HCT116 (cell line): Measurements from ENCODE around the gene COMMD1. TPM values are rescaled to one million over a fixed set of nuclear protein-coding genes. Genes with fewer than 3 reads are reported as not detected.
"Not testable (repeated sequence)": the region's sequence is repeated elsewhere in the genome, so short reads cannot be mapped to it uniquely, and the experiment has no call there.

Source experiments
- ATAC-seq: fragments of 200-7000 bp; cut with Tn5 transposase; 2 replicates; pipeline ENCODE4 v1.9.1; 2020; ENCODE audit warnings: mild to moderate bottlenecking, moderate library complexity
- BruUV-seq: library from RNA; stranded (reverse); fragments of 400-500 nt; replicated peaks from 2 replicates; lab custom pipeline; 2021; lab: Mats Ljungman, UMichigan
- CTCF ChIA-PET: fragments of 300-600 bp; sonication (Branson Sonifier 250); formaldehyde crosslinking; loops from one replicate; lab custom pipeline; 2021; ENCODE audit warnings: antibody characterized with exemption; lab: Charles Lee
- POLR2A ChIA-PET: fragments of 300-600, 350-600 bp; sonication (Branson Sonifier 250); formaldehyde crosslinking; loops from one replicate; lab custom pipeline; 2021; ENCODE audit warnings: antibody characterized with exemption; lab: Charles Lee
- RAD21 ChIA-PET, 2 experiments: fragments of 300-600 bp; sonication (Branson Sonifier 250); formaldehyde crosslinking; loops; one replicate each; lab custom pipeline; 2023; ENCODE audit warnings: low total read pairs in 2 of 2; ENCODE audit not compliant: uncharacterized antibody in 2 of 2, unreplicated experiment in 2 of 2, low non-redundant PET in 1 of 2; lab: Charles Lee
- DNase-seq: peaks from one replicate; pipeline ENCODE4 v3.0.0-alpha.2; 2010; ENCODE audit warnings: low read depth, low spot score
- H2AFZ ChIP-seq: fragments of 200-600 bp; shearing (Covaris generic), sonication (generic); 2 replicates; pipeline ENCODE4 v1.6.1; 2017; ENCODE audit warnings: low read depth, mixed run types, mixed read lengths, antibody characterized with exemption, low read length; ENCODE audit not compliant: poor library complexity, severe bottlenecking
- H3K27ac ChIP-seq: 2 replicates; pipeline ENCODE4 v1.5.1; 2012; ENCODE audit warnings: low read depth, low read length
- H3K27me3 ChIP-seq: fragments of 200-600 bp; sonication (generic); 2 replicates; pipeline ENCODE4 v1.6.1; 2016; ENCODE audit warnings: mixed run types, low read length, mixed read lengths; ENCODE audit not compliant: insufficient read depth
- H3K36me3 ChIP-seq, 2 experiments: fragments of 200-500 bp in 1 of 2; fragments of 200-600 bp in 1 of 2; sonication (Bioruptor generic) in 1 of 2; sonication (generic) in 1 of 2; 2 replicates each; pipeline versions ENCODE4 v1.5.1 to v1.6.1; 2014 to 2016; ENCODE audit warnings: low read length in 2 of 2, inconsistent platforms in 1 of 2, mixed read lengths in 1 of 2, mixed run types in 1 of 2; ENCODE audit not compliant: insufficient read depth in 2 of 2, control insufficient read depth in 1 of 2
- H3K4me1 ChIP-seq, 2 experiments: fragments of 200-600 bp in 1 of 2; sonication (generic) in 1 of 2; 2 replicates each; pipeline versions ENCODE4 v1.5.1 to v1.6.1; 2012 to 2017; ENCODE audit warnings: low read length in 2 of 2, inconsistent platforms in 1 of 2, mild to moderate bottlenecking in 1 of 2, mixed read lengths in 1 of 2, mixed run types in 1 of 2, moderate library complexity in 1 of 2; ENCODE audit not compliant: insufficient read depth in 2 of 2, control insufficient read depth in 1 of 2
- H3K4me2 ChIP-seq: fragments of 200-600 bp; sonication (generic); 2 replicates; pipeline ENCODE4 v1.6.1; 2017; ENCODE audit warnings: mixed run types, low read length, mixed read lengths
- H3K4me3 ChIP-seq, 2 experiments: fragments of 200-600 bp in 1 of 2; sonication (generic) in 1 of 2; replicated peaks in 1 of 2; 2 replicates each; pipeline ENCODE4 v1.5.1; 2011 to 2016; ENCODE audit warnings: low read length in 2 of 2, control low read depth in 1 of 2, low read depth in 1 of 2, mild to moderate bottlenecking in 1 of 2, mixed read lengths in 1 of 2, mixed run types in 1 of 2
- H3K79me2 ChIP-seq: fragments of 200-600 bp; sonication (generic); 2 replicates; pipeline ENCODE4 v1.6.1; 2017; ENCODE audit warnings: mild to moderate bottlenecking, mixed run types, low read length, moderate library complexity, mixed read lengths; ENCODE audit not compliant: insufficient read depth
- H3K9ac ChIP-seq: fragments of 200-600 bp; sonication (generic); 2 replicates; pipeline ENCODE4 v1.6.1; 2016; ENCODE audit warnings: low read length, mixed read lengths
- H3K9me2 ChIP-seq: fragments of 200-600 bp; sonication (generic), shearing (Covaris generic); 2 replicates; pipeline ENCODE4 v1.6.1; 2017; ENCODE audit warnings: mixed run types, mild to moderate bottlenecking, moderate library complexity; ENCODE audit not compliant: insufficient read depth
- H3K9me3 ChIP-seq, 2 experiments: fragments of 200-500 bp in 1 of 2; fragments of 200-600 bp in 1 of 2; sonication (Bioruptor generic) in 1 of 2; sonication (generic) in 1 of 2; 2 replicates each; pipeline ENCODE4 v1.6.1; 2014 to 2017; ENCODE audit warnings: low read length in 2 of 2, mixed read lengths in 2 of 2, inconsistent platforms in 1 of 2, low read depth in 1 of 2, mild to moderate bottlenecking in 1 of 2, mixed run types in 1 of 2, moderate library complexity in 1 of 2; ENCODE audit not compliant: control insufficient read depth in 1 of 2, insufficient read depth in 1 of 2
- H4K20me1 ChIP-seq: fragments of 200-600 bp; sonication (generic), shearing (Covaris generic); 2 replicates; pipeline ENCODE4 v1.6.1; 2017; ENCODE audit warnings: mixed run types, mild to moderate bottlenecking, moderate library complexity; ENCODE audit not compliant: insufficient read depth
- CBX3 ChIP-seq: IDR thresholded peaks from 2 replicates; pipeline ENCODE4 v1.6.1; 2012; ENCODE audit warnings: low read depth
- CEBPB ChIP-seq: IDR thresholded peaks from 2 replicates; pipeline ENCODE4 v1.6.1; 2012; ENCODE audit warnings: low read depth
- EGR1 ChIP-seq: IDR thresholded peaks from 2 replicates; pipeline ENCODE4 v1.6.1; 2012; ENCODE audit warnings: low read depth
- ELF1 ChIP-seq: IDR thresholded peaks from 2 replicates; pipeline ENCODE4 v1.6.1; 2012; ENCODE audit warnings: low read depth, borderline replicate concordance
- EZH2 ChIP-seq: fragments of 200-600 bp; sonication (generic); IDR thresholded peaks from 2 replicates; pipeline ENCODE4 v1.6.1; 2017; ENCODE audit warnings: antibody characterized with exemption, mixed run types
- FOSL1 ChIP-seq: IDR thresholded peaks from 2 replicates; pipeline ENCODE4 v1.6.1; 2012; ENCODE audit warnings: low read depth
- JUND ChIP-seq: IDR thresholded peaks from 2 replicates; pipeline ENCODE4 v1.6.1; 2012
- RAD21 ChIP-seq: IDR thresholded peaks from 2 replicates; pipeline ENCODE4 v1.6.1; 2012; ENCODE audit warnings: low read depth, mild to moderate bottlenecking
- TCF7L2 ChIP-seq: IDR thresholded peaks from 2 replicates; pipeline ENCODE4 v1.7.0; 2011; ENCODE audit warnings: borderline replicate concordance, inconsistent platforms; ENCODE audit not compliant: insufficient read depth, insufficient read length; ENCODE audit errors: extremely low read depth
- YY1 ChIP-seq: IDR thresholded peaks from 2 replicates; pipeline ENCODE4 v1.6.1; 2011; ENCODE audit warnings: low read length, low read depth, moderate library complexity, mild to moderate bottlenecking; ENCODE audit not compliant: insufficient replicate concordance; ENCODE audit errors: extremely low read depth
- ZFX ChIP-seq: fragments of 450-650 bp; IDR thresholded peaks from 2 replicates; pipeline ENCODE4 v1.6.1; 2017
- ZNF274 ChIP-seq: fragments of 200-500 bp; sonication (Bioruptor generic); IDR thresholded peaks from 2 replicates; pipeline ENCODE4 v1.6.1; 2014; ENCODE audit warnings: mild to moderate bottlenecking, low read depth, low read length, inconsistent platforms
- intact Hi-C: fragments of 100-400 bp; cut with micrococcal nuclease; formaldehyde crosslinking; loops from 2 replicates; pipeline ENCODE4 v1.10.0; 2022
- total RNA-seq: library from RNA; stranded (reverse); gene quantifications from one replicate; pipeline ENCODE4 v1.2.1, GENCODE V29; 2021; ENCODE audit not compliant: unreplicated experiment
- TF ChIP-seq, protein P1 (sequence below): IDR thresholded peaks from 2 replicates; pipeline ENCODE4 v1.6.1; 2012
- TF ChIP-seq, protein P2 (sequence below): IDR thresholded peaks from 2 replicates; pipeline ENCODE4 v1.6.1; 2012
- TF ChIP-seq, protein P3 (sequence below): IDR thresholded peaks from 2 replicates; pipeline ENCODE4 v1.6.1; 2011; ENCODE audit warnings: mild to moderate bottlenecking, low read length, moderate library complexity; ENCODE audit not compliant: insufficient replicate concordance; ENCODE audit errors: extremely low read depth
- TF ChIP-seq, protein P4 (sequence below), 3 experiments: fragments of 200-600 bp in 1 of 3; sonication (generic) in 1 of 3; IDR thresholded peaks in 2 of 3; conservative IDR thresholded peaks in 1 of 3; 2 replicates each; pipeline ENCODE4 v1.5.1; 2012 to 2017; ENCODE audit warnings: low read depth in 2 of 3, low read length in 2 of 3, antibody characterized with exemption in 1 of 3, borderline replicate concordance in 1 of 3, control low read depth in 1 of 3, mild to moderate bottlenecking in 1 of 3, mixed read lengths in 1 of 3, mixed run types in 1 of 3, moderate library complexity in 1 of 3; ENCODE audit not compliant: insufficient read depth in 1 of 3

Gene COMMD1
- total RNA-seq, 1 experiment from 2014 or later, result 16.1 TPM

DNA sequence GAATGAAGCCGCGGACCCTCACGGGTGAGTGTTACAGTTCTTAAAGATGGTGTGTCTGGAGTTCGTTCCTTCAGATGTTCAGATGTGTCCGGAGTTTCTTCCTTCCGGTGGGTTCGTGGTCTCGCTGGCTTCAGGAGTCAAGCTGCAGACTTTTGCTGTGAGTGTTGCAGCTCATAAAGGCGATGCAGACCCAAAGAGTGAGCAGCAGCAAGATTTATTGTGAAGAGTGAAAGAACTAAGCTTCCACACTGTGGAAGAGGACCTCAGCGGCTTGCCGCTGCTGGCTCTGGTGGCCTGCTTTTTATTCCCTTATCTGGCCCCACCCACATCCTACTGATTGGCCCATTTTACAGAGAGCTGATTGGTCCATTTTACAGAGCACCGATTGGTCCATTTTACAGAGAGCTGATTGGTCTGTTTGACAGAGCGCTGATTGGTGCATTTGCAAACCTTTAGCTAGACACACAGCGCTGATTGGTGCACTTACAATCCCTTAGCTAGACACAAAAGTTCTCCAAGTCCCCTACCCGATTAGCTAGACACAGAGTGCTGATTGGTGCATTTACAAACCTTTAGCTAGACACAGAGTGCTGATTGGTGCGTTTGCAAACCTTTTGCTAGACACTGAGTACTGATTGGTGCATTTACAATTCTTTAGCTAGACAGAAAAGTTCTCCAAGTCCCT lies 136.4 kb downstream of the COMMD1 start:
- H4K20me1 ChIP-seq, CTCF ChIA-PET, H3K9me2 ChIP-seq, ATAC-seq, H3K27me3 ChIP-seq, DNase-seq, intact Hi-C loops, H3K9me3 ChIP-seq, H2AFZ ChIP-seq, H3K4me3 ChIP-seq, BruUV-seq, H3K9ac ChIP-seq, H3K27ac ChIP-seq, H3K79me2 ChIP-seq, RAD21 ChIA-PET, H3K36me3 ChIP-seq, H3K4me1 ChIP-seq, POLR2A ChIA-PET, H3K4me2 ChIP-seq: not testable (repeated sequence)

DNA sequence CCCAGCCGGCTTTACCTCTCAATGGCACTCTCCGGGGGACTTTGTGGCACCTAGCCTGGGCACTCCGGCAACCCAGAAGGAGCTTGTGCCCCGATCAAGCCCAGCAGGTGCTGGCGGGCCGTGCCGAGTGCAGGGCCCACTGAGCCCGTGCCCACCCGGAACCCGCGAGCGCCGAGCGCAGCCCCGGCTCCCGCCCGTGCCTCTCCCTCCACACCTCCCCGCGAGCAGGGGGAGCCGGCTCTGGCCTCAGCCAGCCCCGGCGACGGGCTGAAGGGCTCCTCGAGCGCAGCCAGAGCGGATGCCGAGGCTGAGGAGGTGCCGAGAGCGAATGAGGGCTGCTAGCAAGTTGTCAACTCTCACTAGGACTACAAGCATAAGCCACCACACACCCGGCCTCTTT lies 136.9 kb downstream of the COMMD1 start:
- no peak overlapping the region for H3K4me2 ChIP-seq
- no peak overlapping the region for H3K4me3 ChIP-seq
- H3K27ac ChIP-seq, result no peak overlapping the region
- no peaks in the 10 kb centered on the region for H3K36me3 ChIP-seq
- H3K4me1 ChIP-seq, result no peaks in the 10 kb centered on the region
- H3K79me2 ChIP-seq, result no peaks in the 10 kb centered on the region
- no peak for ATAC-seq
- H3K9me3 ChIP-seq, result peaks cover 0 to 4% of the 10 kb centered on the region in 2 experiments; a peak in 1 of 4 replicates
- H3K27me3 ChIP-seq, result no peaks in the 10 kb centered on the region
- intact Hi-C loops, result no loop called here
- H2AFZ ChIP-seq, result no peak overlapping the region
- no peaks in the 10 kb centered on the region for H4K20me1 ChIP-seq
- H3K9me2 ChIP-seq, result no peaks in the 10 kb centered on the region
- ChIA-PET RAD21 (no interaction called here), CTCF (no interaction called here), POLR2A (no interaction called here)
- no TSS peak for BruUV-seq
- DNase-seq, result no peak
- H3K9ac ChIP-seq, result no peak overlapping the region
- TF ChIP-seq CBX3, result no peak
- TF ChIP-seq, protein P1, sequence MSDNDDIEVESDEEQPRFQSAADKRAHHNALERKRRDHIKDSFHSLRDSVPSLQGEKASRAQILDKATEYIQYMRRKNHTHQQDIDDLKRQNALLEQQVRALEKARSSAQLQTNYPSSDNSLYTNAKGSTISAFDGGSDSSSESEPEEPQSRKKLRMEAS, result no peak
- TF ChIP-seq JUND, result no peak
- no peak for TF ChIP-seq RAD21
- TF ChIP-seq, protein P2, sequence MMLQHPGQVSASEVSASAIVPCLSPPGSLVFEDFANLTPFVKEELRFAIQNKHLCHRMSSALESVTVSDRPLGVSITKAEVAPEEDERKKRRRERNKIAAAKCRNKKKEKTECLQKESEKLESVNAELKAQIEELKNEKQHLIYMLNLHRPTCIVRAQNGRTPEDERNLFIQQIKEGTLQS, result no peak
- TF ChIP-seq CEBPB, result no peak
- TF ChIP-seq ELF1, result no peak
- no peak for TF ChIP-seq TCF7L2
- no peak for TF ChIP-seq YY1
- TF ChIP-seq, protein P3, sequence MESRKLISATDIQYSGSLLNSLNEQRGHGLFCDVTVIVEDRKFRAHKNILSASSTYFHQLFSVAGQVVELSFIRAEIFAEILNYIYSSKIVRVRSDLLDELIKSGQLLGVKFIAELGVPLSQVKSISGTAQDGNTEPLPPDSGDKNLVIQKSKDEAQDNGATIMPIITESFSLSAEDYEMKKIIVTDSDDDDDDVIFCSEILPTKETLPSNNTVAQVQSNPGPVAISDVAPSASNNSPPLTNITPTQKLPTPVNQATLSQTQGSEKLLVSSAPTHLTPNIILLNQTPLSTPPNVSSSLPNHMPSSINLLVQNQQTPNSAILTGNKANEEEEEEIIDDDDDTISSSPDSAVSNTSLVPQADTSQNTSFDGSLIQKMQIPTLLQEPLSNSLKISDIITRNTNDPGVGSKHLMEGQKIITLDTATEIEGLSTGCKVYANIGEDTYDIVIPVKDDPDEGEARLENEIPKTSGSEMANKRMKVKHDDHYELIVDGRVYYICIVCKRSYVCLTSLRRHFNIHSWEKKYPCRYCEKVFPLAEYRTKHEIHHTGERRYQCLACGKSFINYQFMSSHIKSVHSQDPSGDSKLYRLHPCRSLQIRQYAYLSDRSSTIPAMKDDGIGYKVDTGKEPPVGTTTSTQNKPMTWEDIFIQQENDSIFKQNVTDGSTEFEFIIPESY, result no peak
- no peak for TF ChIP-seq ZFX
- TF ChIP-seq EGR1, result no peak
- TF ChIP-seq FOSL1, result no peak
- no peak for TF ChIP-seq ZNF274
- TF ChIP-seq, protein P4, sequence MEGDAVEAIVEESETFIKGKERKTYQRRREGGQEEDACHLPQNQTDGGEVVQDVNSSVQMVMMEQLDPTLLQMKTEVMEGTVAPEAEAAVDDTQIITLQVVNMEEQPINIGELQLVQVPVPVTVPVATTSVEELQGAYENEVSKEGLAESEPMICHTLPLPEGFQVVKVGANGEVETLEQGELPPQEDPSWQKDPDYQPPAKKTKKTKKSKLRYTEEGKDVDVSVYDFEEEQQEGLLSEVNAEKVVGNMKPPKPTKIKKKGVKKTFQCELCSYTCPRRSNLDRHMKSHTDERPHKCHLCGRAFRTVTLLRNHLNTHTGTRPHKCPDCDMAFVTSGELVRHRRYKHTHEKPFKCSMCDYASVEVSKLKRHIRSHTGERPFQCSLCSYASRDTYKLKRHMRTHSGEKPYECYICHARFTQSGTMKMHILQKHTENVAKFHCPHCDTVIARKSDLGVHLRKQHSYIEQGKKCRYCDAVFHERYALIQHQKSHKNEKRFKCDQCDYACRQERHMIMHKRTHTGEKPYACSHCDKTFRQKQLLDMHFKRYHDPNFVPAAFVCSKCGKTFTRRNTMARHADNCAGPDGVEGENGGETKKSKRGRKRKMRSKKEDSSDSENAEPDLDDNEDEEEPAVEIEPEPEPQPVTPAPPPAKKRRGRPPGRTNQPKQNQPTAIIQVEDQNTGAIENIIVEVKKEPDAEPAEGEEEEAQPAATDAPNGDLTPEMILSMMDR (IDR thresholded peaks at IDR 0.05 in 2 of 3, conservative IDR thresholded peaks at IDR 0.05 in 1 of 3; ENCODE audit: borderline replicate concordance in 1 of 3, insufficient read depth in 1 of 3, low read depth in 2 of 3, low read length in 2 of 3), result no peak
- no peak for TF ChIP-seq EZH2
